ENCODE results near the gene SAMSN1.

SAMSN1 gene

DNA sequence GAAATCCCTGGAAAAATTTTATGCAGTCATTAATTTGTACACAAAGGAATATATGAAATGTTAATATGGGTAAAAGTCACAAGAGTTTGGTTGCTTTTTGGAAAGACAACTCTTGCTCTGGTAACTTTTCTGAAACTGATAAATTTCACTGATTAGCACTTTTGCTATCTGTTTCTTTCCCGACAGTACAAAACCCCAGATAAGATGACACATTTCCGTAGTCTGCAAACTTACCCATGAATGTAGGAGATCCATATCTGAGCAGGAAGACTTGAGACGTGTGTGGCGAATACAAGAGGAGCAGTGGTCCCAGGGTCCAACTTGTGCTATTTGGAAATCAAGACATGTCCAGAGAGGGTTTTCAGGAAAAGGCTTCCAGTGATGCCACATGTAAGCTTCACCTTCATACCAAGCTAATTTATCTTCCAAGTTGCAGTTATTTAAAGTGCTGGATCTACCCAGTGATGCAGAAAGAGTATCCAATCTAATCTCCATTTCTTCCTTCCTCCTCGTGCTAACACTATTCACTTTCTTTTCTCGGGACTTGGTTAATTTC, 35.9 kb upstream of the SAMSN1 start:
- no peak overlapping the region for H3K4me3 ChIP-seq (ENCODE audit: low read length)
- TF ChIP-seq ZNF274 (IDR thresholded peaks at IDR 0.05; ENCODE audit: low read depth, low read length): no peak

DNA sequence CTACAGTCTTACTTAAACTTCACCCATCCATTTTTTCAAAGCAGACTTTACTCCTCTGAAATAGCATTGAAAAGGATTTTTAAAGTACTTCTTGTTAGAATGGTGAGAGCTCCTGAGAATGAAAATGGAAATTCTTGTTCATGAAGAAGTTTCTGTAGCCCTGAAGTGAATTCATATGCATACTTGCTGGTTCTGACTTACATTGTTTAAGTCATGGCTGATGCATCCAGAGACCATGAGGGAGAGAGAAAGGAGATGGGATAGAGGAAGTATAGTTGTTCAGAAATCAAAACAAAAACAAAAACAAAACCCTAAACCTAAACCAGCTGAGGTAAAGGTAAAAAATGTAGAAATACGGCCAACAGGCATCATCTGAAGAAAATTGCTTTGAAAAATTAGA, 27.1 kb upstream of the SAMSN1 start:
- TF ChIP-seq ZNF274 (IDR thresholded peaks at IDR 0.05; ENCODE audit: low read depth, low read length): no peak
- no peak overlapping the region for H3K4me3 ChIP-seq (ENCODE audit: low read length)

DNA sequence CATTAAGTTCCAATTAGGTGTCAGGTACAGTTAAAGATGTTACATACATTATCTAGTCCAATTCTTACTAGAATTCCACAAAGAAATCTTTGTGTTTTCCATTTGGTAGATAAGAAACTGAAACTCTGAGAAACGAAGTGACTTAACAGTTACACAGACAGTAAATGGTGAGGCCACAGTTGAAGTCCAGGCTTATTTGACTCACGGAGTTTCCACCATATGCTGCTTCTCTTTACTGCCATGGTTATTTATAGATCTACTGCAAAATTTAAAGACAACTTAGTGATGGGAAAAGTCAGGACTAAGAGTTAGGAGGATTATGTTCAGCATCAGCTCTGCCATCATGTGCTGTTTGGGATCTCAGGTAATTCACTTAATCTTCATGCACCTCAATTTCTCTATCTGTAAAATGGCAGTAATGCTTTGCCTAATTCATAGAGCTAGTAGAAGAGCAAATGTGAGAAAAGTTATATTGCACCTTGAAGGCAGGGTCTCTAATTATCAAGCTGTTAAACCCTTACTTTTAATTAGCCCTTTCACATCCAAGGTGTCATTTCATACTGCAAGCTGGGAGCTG, 26.2 kb upstream of the SAMSN1 start:
- no peak overlapping the region for H3K4me3 ChIP-seq (ENCODE audit: low read length)
- TF ChIP-seq ZNF274 (IDR thresholded peaks at IDR 0.05; ENCODE audit: low read depth, low read length): no peak

DNA sequence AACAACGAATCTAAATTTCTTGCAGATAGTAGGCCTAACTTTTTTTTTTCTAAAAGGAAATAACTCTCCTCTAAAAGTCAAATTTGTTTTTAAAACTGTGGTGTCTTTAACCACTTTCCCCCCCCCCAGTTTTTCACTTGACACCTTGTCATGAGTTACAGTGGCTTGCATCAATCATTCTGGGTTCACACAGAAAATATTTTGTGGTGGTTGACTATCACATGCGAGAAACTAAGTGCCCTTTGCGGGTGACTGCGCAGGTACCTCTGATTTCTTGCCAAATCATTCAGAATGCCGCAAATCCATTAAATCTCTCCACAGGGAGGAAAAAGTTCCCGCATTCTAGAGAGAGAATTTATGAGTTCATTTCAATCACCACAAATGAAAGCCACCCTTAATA, 23.8 kb upstream of the SAMSN1 start:
- TF ChIP-seq ZNF274 (IDR thresholded peaks at IDR 0.05; ENCODE audit: low read depth, low read length): no peak
- H3K4me3 ChIP-seq (ENCODE audit: low read length): no peak overlapping the region

DNA sequence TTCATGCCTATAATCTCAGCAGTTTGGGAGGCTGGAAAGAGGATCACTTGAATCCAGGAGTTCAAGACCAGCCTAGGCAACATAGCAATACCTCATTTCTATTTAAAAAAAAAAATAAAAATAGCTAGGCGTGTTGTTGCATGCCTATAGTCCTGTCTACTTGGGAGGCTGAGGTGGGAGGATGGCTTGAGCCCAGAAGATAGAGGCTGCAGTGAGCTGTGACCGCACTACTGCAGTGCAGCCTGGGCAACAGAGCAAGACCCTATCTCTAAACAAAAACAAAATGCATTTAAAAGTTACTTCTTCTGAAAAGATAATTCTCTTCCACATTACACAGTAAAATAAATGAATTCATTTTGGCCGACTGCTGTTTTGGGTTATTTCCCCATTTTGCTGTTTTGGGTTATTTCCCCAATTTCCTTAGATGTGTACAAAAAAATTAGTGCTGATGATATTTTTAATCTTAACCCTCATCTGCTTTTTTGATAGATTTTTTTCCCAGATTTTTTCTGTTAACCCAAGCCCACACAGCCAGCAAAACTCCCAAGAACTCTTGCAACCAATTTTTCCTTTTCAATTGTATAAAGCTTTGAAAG, 23.0 kb upstream of the SAMSN1 start:
- H3K4me3 ChIP-seq (ENCODE audit: low read length): no peak overlapping the region
- no peak for TF ChIP-seq ZNF274 (IDR thresholded peaks at IDR 0.05; ENCODE audit: low read depth, low read length)

DNA sequence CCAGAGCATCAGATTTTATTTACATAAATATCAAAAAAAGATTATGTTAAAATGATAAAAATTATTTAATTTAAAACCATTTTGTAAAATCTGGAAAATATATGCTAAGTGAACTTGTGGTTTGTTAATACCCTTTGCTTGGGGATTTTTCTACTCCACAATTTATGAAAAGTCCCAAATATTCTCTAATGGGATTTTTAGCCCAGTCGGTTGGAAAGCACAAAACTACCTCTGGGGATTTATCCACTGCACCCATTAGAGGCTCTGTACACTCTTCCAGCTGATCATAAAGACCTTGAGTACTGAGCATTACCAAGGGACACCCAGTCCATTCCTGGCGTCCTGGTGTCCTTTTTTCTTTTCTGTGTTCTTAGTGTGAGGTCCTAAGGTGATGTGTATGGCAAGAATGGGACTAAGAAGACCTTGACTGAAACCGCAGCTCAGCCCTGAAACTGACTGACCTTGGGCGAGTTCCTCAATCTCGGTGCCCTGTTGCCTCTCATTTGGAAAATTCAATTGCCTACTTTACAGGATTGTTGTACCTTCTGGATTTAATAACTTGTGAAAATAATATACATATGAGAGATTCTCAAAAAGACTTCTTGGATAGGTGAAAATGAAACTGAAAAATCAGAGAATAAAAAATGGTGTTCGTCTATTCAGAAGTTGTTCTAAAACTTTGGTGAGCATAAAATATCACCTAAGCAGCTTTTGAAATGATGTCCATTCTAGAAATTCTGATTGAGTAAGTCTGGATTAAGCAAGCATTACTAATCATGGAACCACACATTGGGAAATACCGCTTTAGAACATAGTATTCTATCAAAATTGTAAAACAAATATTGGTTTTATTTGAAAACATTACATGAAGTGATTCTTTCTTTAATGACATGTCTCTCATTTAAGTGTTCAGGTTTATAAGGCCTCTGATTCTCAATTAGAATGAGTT, 21.5 kb upstream of the SAMSN1 start:
- H3K4me3 ChIP-seq (ENCODE audit: low read length): no peak overlapping the region
- no peak for TF ChIP-seq ZNF274 (IDR thresholded peaks at IDR 0.05; ENCODE audit: low read depth, low read length)

DNA sequence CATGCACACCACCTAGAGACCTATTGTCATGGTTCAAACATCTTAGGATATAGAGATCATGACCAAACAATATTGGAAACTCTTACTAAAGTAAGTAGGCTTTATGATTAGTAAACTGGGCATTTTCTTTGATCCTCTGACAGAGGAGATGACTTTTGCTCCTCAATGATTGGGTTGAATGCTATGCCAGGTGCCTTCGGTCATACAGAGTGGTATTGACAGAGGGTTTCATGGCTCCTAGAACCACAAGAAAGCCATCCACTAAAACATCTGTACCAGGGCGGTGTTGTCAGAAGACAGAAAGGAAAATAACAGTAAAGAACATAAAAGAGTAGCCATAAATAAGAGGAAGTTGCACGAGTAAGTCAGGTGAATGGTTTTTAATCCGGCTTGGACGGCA, 20.8 kb upstream of the SAMSN1 start:
- H3K4me3 ChIP-seq (ENCODE audit: low read length): no peak overlapping the region
- TF ChIP-seq ZNF274 (IDR thresholded peaks at IDR 0.05; ENCODE audit: low read depth, low read length): no peak

DNA sequence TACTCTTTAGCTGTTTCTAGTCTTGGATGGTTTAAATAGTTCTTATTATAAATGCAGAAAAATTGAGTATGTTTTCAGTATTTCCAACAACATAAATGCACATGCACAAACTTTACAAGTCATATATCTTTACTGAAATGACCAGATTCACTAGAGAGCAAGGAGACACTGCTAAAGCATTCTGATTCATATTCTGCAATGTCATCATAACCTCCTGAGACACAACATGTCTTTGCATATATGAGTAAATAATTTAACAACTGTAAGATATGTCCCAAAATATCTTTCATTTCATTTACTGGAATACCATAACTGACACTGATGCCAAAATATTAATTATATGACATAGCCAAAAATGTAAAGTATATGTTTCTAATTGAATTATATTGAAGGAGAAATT, 16.8 kb upstream of the SAMSN1 start:
- TF ChIP-seq ZNF274 (IDR thresholded peaks at IDR 0.05; ENCODE audit: low read depth, low read length): no peak
- H3K4me3 ChIP-seq (ENCODE audit: low read length): no peak overlapping the region

DNA sequence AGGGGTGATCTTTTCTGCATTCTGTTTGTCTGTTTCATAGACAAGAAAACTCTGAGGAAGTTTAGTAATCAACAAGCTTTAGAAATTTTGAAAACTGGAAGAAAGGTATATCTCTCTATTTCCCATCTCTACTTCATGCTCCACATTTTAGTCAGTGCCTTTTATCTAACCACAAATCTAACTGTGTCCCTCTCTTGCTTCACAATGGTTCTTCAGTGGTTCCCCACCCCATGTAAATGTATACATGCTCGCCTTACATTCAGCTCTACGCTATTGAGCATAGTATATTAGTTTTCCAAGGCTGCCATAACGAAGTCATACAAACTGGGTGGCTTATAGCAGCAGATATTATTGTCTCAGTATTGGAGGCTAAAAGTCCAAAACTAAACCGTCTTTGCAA, 14.4 kb upstream of the SAMSN1 start:
- no peak overlapping the region for H3K4me3 ChIP-seq (ENCODE audit: low read length)
- no peak for TF ChIP-seq ZNF274 (IDR thresholded peaks at IDR 0.05; ENCODE audit: low read depth, low read length)

DNA sequence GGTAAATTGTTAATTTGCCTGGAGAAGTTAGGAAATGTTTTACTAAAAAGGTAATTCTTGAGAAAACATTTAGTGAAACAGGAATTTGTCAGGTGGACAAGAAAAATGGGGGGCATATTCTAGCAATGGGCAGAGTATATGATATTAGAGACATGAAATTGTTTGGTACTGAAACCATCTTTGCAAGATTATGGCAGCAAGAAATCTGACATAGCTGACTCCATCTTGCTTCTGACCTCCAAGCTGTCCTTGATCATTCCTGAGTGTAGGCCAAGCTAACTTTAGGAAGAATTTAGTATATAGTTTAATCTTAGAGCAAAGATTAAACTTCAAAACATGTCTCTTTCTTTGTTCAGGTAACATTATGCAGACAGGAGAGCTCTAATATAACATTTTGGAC, 14.0 kb upstream of the SAMSN1 start:
- no peak overlapping the region for H3K4me3 ChIP-seq (ENCODE audit: low read length)
- TF ChIP-seq ZNF274 (IDR thresholded peaks at IDR 0.05; ENCODE audit: low read depth, low read length): no peak

DNA sequence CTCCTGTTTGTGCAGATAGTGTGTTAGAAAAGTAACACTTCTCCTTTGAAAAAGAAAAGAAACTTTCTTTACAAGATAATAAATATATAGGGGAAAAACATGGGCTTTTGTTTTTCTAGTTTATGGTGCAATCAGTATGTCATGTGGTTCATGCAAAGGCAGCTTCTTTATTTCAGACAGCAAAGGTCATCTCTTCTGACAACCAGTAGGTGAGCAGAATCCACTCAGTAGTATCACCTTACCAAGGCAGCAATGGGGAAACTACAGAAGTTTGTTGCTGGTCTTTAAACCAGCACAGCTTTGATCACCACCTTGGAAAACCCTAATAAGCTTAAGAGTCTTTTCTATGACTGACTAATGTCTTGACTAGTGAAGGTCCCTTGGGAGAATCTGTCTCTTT, 13.0 kb upstream of the SAMSN1 start:
- no peak for TF ChIP-seq ZNF274 (IDR thresholded peaks at IDR 0.05; ENCODE audit: low read depth, low read length)
- H3K4me3 ChIP-seq (ENCODE audit: low read length): no peak overlapping the region

DNA sequence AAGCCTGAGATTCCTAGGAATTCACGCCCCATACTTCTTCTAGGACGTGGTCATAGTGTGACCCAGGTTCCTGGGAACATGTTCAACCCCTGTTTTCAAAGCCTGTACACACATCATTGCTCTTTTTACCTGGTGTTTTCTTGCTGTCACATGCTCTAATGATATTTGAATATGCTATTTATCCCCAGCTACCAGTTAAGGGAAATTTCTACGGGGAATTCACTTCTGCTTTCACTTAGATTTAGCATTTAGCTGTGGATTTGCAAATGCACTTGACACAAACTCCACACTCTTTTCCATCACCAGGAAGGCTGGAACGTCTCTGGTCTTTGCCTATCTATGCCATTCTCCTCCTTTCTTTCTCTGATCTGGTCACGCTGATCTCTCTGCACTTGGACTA, 11.3 kb upstream of the SAMSN1 start:
- no peak overlapping the region; the same call in 1 of the 2 replicates for H3K4me3 ChIP-seq (ENCODE audit: low read length)
- no peak for TF ChIP-seq ZNF274 (IDR thresholded peaks at IDR 0.05; ENCODE audit: low read depth, low read length)

DNA sequence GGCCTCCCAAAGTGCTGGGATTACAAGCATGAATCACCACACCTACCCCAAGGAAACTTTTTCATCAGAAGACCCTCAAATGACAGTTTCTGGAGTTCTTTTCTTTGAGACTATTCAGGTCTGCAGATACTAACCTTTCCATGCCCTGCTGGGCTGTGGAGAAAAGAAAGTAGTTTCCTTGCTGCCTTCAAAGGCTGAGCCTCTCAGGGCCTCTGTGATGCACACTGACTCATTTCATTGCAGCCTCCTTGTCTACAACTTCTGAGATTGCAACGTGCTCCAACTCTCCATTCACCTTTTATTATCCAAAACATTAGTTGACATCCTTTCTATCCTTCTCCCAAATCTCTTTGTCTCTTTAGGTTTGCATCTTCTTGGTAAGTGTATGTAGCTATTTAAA, 8.8 kb upstream of the SAMSN1 start:
- TF ChIP-seq ZNF274 (IDR thresholded peaks at IDR 0.05; ENCODE audit: low read depth, low read length): no peak
- no peak overlapping the region for H3K4me3 ChIP-seq (ENCODE audit: low read length)

DNA sequence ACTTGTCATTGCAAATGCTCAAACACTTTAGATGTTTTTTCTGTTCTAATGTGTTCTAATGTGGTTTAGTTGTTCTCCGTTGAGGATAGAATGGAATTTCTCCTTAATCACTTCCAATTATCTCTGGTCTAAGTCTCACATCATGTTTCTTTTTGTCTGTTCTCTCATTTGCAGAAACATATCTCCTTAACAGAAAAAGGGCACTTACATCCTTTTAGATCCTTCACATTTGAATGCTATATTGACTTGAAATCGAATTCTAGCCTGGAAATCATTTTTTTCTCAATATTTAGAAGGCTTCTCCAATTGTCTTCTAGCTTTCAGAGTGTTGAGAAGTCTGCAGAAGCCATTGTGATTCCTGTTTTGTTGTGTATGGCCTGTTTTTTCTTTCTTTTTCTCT, 7.3 kb upstream of the SAMSN1 start:
- no peak for TF ChIP-seq ZNF274 (IDR thresholded peaks at IDR 0.05; ENCODE audit: low read depth, low read length)

DNA sequence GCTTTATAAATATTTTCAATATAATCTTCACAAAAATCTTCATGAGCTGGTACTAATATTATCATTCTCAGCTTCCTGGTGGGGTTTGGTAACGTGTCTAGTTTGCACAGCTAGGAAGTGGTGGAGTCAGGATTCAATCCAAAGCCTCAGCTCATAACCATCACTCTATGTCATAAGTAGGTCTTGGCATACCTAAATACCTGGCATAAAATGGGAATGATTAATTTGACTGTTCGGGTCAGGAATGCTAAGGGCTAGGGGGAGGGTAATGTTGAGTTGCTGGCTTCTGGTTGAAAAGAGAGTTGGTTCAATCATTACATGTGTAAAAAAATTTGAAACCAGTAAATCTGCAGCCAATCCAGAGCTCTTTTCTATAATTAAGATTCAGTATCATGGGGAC, 5.6 kb upstream of the SAMSN1 start:
- no peak for TF ChIP-seq ZNF274 (IDR thresholded peaks at IDR 0.05; ENCODE audit: low read depth, low read length)
- H3K4me3 ChIP-seq (ENCODE audit: low read length): no peak overlapping the region

More for the DNA sequence above, 7.3 kb upstream of the SAMSN1 start:
- no peak overlapping the region for H3K4me3 ChIP-seq (ENCODE audit: low read length)
